Neural cell (in vitro differentiated cells): ENCODE data around the gene GNAL.

ENCODE experiments used
- EP300 ChIP-seq: fragments of 450-650 bp; conservative IDR thresholded peaks from 2 replicates; pipeline ENCODE4 v1.6.1; 2014; ENCODE audit warnings: antibody characterized with exemption, mild to moderate bottlenecking, moderate library complexity; ENCODE audit not compliant: poor library complexity, severe bottlenecking
- EZH2 ChIP-seq: fragments of 200-600, 300-800 bp; shearing (Covaris generic), sonication (generic); IDR thresholded peaks from 2 replicates; pipeline ENCODE4 v1.6.1; 2014; ENCODE audit warnings: antibody characterized with exemption, low read length, borderline replicate concordance, mild to moderate bottlenecking; ENCODE audit not compliant: insufficient read depth, poor library complexity, severe bottlenecking
- MXI1 ChIP-seq: fragments of 450-650 bp; conservative IDR thresholded peaks from 2 replicates; pipeline ENCODE4 v1.6.1; 2014; ENCODE audit warnings: antibody characterized with exemption, mild to moderate bottlenecking; ENCODE audit not compliant: poor library complexity, severe bottlenecking
- POLR2AphosphoS5 ChIP-seq: IDR thresholded peaks from 2 replicates; pipeline ENCODE4 v1.6.1; 2012
- SMC3 ChIP-seq: fragments of 450-650 bp; conservative IDR thresholded peaks from 2 replicates; pipeline ENCODE4 v1.6.1; 2014; ENCODE audit warnings: antibody characterized with exemption, mild to moderate bottlenecking, moderate library complexity; ENCODE audit not compliant: poor library complexity
- TF ChIP-seq, protein P1 (sequence below): fragments of 450-650 bp; IDR thresholded peaks from 2 replicates; pipeline ENCODE4 v1.5.1; 2014; ENCODE audit warnings: antibody characterized with exemption, mild to moderate bottlenecking, moderate library complexity; ENCODE audit not compliant: poor library complexity, severe bottlenecking
- TF ChIP-seq, protein P2 (sequence below): IDR thresholded peaks from 2 replicates; pipeline ENCODE4 v1.6.1; 2012; ENCODE audit warnings: borderline replicate concordance

DNA sequence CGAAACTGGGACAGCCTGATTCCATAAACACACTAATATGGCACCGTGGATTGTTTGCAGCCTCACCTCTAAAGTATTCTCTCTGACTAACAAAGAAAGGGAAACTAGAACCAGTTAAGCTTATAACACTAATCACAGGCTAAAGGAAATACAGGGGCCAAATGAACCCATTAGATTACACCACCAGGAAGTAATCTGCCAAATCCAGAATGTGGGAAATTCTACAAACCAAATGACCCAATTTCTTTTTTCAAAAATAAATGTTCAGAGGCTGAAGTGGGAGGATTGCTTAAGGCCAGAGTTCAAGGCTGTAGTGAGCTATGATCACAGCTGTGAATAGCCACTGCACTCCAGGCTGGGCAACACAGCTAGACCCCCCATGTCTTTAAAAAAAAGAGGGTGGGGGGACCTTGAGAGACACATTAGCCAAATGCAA, 220.5 kb downstream of the GNAL start:
- TF ChIP-seq, protein P1, sequence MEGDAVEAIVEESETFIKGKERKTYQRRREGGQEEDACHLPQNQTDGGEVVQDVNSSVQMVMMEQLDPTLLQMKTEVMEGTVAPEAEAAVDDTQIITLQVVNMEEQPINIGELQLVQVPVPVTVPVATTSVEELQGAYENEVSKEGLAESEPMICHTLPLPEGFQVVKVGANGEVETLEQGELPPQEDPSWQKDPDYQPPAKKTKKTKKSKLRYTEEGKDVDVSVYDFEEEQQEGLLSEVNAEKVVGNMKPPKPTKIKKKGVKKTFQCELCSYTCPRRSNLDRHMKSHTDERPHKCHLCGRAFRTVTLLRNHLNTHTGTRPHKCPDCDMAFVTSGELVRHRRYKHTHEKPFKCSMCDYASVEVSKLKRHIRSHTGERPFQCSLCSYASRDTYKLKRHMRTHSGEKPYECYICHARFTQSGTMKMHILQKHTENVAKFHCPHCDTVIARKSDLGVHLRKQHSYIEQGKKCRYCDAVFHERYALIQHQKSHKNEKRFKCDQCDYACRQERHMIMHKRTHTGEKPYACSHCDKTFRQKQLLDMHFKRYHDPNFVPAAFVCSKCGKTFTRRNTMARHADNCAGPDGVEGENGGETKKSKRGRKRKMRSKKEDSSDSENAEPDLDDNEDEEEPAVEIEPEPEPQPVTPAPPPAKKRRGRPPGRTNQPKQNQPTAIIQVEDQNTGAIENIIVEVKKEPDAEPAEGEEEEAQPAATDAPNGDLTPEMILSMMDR, result no peak
- no peak for TF ChIP-seq EP300
- no peak for TF ChIP-seq SMC3
- no peak for TF ChIP-seq MXI1
- TF ChIP-seq EZH2, result no peak
- TF ChIP-seq, protein P2, sequence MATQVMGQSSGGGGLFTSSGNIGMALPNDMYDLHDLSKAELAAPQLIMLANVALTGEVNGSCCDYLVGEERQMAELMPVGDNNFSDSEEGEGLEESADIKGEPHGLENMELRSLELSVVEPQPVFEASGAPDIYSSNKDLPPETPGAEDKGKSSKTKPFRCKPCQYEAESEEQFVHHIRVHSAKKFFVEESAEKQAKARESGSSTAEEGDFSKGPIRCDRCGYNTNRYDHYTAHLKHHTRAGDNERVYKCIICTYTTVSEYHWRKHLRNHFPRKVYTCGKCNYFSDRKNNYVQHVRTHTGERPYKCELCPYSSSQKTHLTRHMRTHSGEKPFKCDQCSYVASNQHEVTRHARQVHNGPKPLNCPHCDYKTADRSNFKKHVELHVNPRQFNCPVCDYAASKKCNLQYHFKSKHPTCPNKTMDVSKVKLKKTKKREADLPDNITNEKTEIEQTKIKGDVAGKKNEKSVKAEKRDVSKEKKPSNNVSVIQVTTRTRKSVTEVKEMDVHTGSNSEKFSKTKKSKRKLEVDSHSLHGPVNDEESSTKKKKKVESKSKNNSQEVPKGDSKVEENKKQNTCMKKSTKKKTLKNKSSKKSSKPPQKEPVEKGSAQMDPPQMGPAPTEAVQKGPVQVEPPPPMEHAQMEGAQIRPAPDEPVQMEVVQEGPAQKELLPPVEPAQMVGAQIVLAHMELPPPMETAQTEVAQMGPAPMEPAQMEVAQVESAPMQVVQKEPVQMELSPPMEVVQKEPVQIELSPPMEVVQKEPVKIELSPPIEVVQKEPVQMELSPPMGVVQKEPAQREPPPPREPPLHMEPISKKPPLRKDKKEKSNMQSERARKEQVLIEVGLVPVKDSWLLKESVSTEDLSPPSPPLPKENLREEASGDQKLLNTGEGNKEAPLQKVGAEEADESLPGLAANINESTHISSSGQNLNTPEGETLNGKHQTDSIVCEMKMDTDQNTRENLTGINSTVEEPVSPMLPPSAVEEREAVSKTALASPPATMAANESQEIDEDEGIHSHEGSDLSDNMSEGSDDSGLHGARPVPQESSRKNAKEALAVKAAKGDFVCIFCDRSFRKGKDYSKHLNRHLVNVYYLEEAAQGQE, result no peak
- no peak for TF ChIP-seq POLR2AphosphoS5
